Esophagus squamous epithelium (tissue), 4 donors: Measurements from ENCODE around the gene CRADD.

ENCODE experiments used
- CTCF ChIP-seq, 6 experiments: fragments of 450-650 bp in 4 of 6; fragments of 200-600 bp in 2 of 6; sonication (generic) in 2 of 6; IDR thresholded peaks; one replicate each; pipeline ENCODE4 v1.5.1; 2016 to 2019; ENCODE audit warnings: antibody characterized with exemption in 6 of 6, mild to moderate bottlenecking in 4 of 6, moderate library complexity in 4 of 6
- POLR2A ChIP-seq, 4 donors: fragments of 450-650 bp; IDR thresholded peaks; one replicate each; pipeline ENCODE4 v1.6.1; 2017; ENCODE audit warnings: antibody characterized with exemption in 4 of 4, mild to moderate bottlenecking in 4 of 4, moderate library complexity in 3 of 4

- peak in 1 of 6 experiments; percentile 2 for TF ChIP-seq CTCF (IDR thresholded peaks at IDR 0.05)
- peak in 2 of 4 donors; percentile 71 to 76 for TF ChIP-seq POLR2A (IDR thresholded peaks at IDR 0.05)
Measured at GRCh38 chr12:93677195-93678064, at the start of gene CRADD.
